Lower lobe of right lung (tissue), 2 donors: ENCODE measurements around the gene KMT5C. TPM values are rescaled to one million over a fixed set of nuclear protein-coding genes. Genes with fewer than 3 reads are reported as not detected.

ENCODE experiments used
- ATAC-seq, 2 donors: fragments of 200-7000 bp; cut with Tn5 transposase; one replicate each; pipeline ENCODE4 v1.9.1; 2020 to 2022; ENCODE audit warnings: mild to moderate bottlenecking in 2 of 2, moderate library complexity in 2 of 2
- DNase-seq: peaks from one replicate; pipeline ENCODE4 v3.0.0-alpha.2; 2020
- H3K27ac ChIP-seq: fragments of 200-600 bp; one replicate; pipeline ENCODE4 v1.8.0; 2022
- H3K27me3 ChIP-seq: fragments of 200-600 bp; one replicate; pipeline ENCODE4 v1.8.0; 2022; ENCODE audit warnings: low read depth
- H3K36me3 ChIP-seq: fragments of 200-600 bp; one replicate; pipeline ENCODE4 v1.8.0; 2022; ENCODE audit warnings: mild to moderate bottlenecking
- H3K4me1 ChIP-seq: fragments of 200-600 bp; one replicate; pipeline ENCODE4 v1.8.0; 2022
- H3K4me3 ChIP-seq: fragments of 200-600 bp; one replicate; pipeline ENCODE4 v1.8.0; 2022; ENCODE audit warnings: mild to moderate bottlenecking
- H3K9me3 ChIP-seq: fragments of 200-600 bp; one replicate; pipeline ENCODE4 v1.8.0; 2022
- CTCF ChIP-seq: fragments of 200-600 bp; IDR thresholded peaks from one replicate; pipeline ENCODE4 v1.8.0; 2022; ENCODE audit warnings: antibody characterized with exemption, mild to moderate bottlenecking
- intact Hi-C: fragments of 100-400 bp; cut with DNase I; formaldehyde crosslinking; loops from one replicate; pipeline ENCODE4 v1.11.0; 2022
- total RNA-seq: library from RNA; stranded (reverse); fragmentation: NEBNext Ultra II Directional; extraction: Animal tissue kit (Norgen Biotek cat#: 25700); gene quantifications from one replicate; pipeline ENCODE4 v1.2.1, GENCODE V29; 2021
- donor health status: DM: no; HTN: yes; CAD: no; lungs with severe emphysema.

Gene KMT5C
- total RNA-seq, 1 donor from 2014 or later, result 14.7 TPM

GRCh38 chr19:55302318-55302703 lies 37.4 kb upstream of the KMT5C start:
- DNase-seq (no peak), ATAC-seq (no peak)
- intact Hi-C loops, result no loop called here
- peaks cover 8% of the 10 kb centered on the region for H3K4me1 ChIP-seq
- no peaks in the 10 kb centered on the region for H3K27me3 ChIP-seq
- no peaks in the 10 kb centered on the region for H3K9me3 ChIP-seq
- no peaks in the 10 kb centered on the region for H3K36me3 ChIP-seq
- TF ChIP-seq CTCF, result no peak
- H3K4me3 ChIP-seq, result no peak overlapping the region
- H3K27ac ChIP-seq, result no peak overlapping the region

- no peaks in the 10 kb centered on the region for H3K27me3 ChIP-seq
- ATAC-seq (no peak), DNase-seq (no peak)
- intact Hi-C loops, result no loop called here
- H3K36me3 ChIP-seq, result no peaks in the 10 kb centered on the region
- H3K4me3 ChIP-seq, result no peak overlapping the region
- no peak for TF ChIP-seq CTCF
- H3K9me3 ChIP-seq, result no peaks in the 10 kb centered on the region
- H3K4me1 ChIP-seq, result peaks cover 8% of the 10 kb centered on the region
- no peak overlapping the region for H3K27ac ChIP-seq
Measured at GRCh38 chr19:55303477-55303876, 36.2 kb upstream of the KMT5C start.

- peaks cover 8% of the 10 kb centered on the region for H3K4me1 ChIP-seq
- no peak for DNase-seq
- ATAC-seq, result peak in 1 of 2 donors; percentile 5
- H3K36me3 ChIP-seq, result no peaks in the 10 kb centered on the region
- H3K27me3 ChIP-seq, result no peaks in the 10 kb centered on the region
- no peak overlapping the region for H3K27ac ChIP-seq
- H3K4me3 ChIP-seq, result no peak overlapping the region
- no peaks in the 10 kb centered on the region for H3K9me3 ChIP-seq
- no peak for TF ChIP-seq CTCF
- intact Hi-C loops, result no loop called here
Measured at GRCh38 chr19:55304279-55304978, 35.2 kb upstream of the KMT5C start.

GRCh38 chr19:55304980-55305379 lies 34.7 kb upstream of the KMT5C start:
- Histone ChIP-seq H3K27ac (no peak overlapping the region), H3K4me1 (peaks cover 8% of the 10 kb centered on the region), H3K27me3 (no peaks in the 10 kb centered on the region), H3K9me3 (no peaks in the 10 kb centered on the region), H3K36me3 (no peaks in the 10 kb centered on the region), H3K4me3 (no peak overlapping the region)
- ATAC-seq, result no peak
- TF ChIP-seq CTCF, result no peak
- intact Hi-C loops, result no loop called here
- DNase-seq, result no peak

- Histone ChIP-seq H3K4me3 (no peak overlapping the region), H3K36me3 (no peaks in the 10 kb centered on the region), H3K27ac (no peak overlapping the region), H3K27me3 (no peaks in the 10 kb centered on the region), H3K4me1 (peaks cover 8% of the 10 kb centered on the region), H3K9me3 (no peaks in the 10 kb centered on the region)
- intact Hi-C loops, result no loop called here
- no peak for TF ChIP-seq CTCF
- ATAC-seq (peak; percentile 28 to 50), DNase-seq (no peak)
Measured at GRCh38 chr19:55305491-55305890, 34.2 kb upstream of the KMT5C start.
